Activated naive CD4-positive, alpha-beta T cell treated with anti-CD3 and anti-CD28 coated beads, Interleukin-2, amount 50 U/mL, for 72 hours (primary cell): ENCODE data around the gene TAS1R1. TPM values are rescaled to one million over a fixed set of nuclear protein-coding genes. Genes with fewer than 3 reads are reported as not detected.
A peak's percentile ranks its signal among the peaks of the same experiment; 100 is the strongest.

Experiments
- ATAC-seq, 2 donors: fragments of 150-1000 bp; cut with Tn5 transposase; 2 replicates each; pipeline ENCODE4 v1.10.0; 2021; ENCODE audit warnings: mild to moderate bottlenecking in 2 of 2, moderate library complexity in 2 of 2
- DNase-seq, 2 donors: peaks; one replicate each; pipeline ENCODE4 v3.0.0; 2021 to 2022; ENCODE audit warnings: low spot score in 2 of 2
- H3K27ac Mint-ChIP-seq, 2 donors: one replicate each; pipeline ENCODE4 v1.8.0; 2022; ENCODE audit warnings: mild to moderate bottlenecking in 2 of 2, mixed read lengths in 2 of 2
- H3K36me3 Mint-ChIP-seq, 2 donors: one replicate each; pipeline ENCODE4 v1.8.0; 2022; ENCODE audit warnings: mixed read lengths in 2 of 2
- H3K9me3 Mint-ChIP-seq, 2 donors: one replicate each; pipeline ENCODE4 v1.8.0; 2022; ENCODE audit warnings: mixed read lengths in 2 of 2
- total RNA-seq, 2 donors: library from RNA; stranded (reverse); gene quantifications; one replicate each; pipeline ENCODE4 v1.2.3, GENCODE V29; 2022

Gene TAS1R1
- total RNA-seq, 2 donors from 2014 or later, result not detected

- Mint-ChIP-seq H3K36me3 (peaks cover 17 to 18% of the 10 kb centered on the region in 2 donors), H3K27ac (peak overlapping the region in 1 of 2 donors; percentile 76), H3K9me3 (no peaks in the 10 kb centered on the region)
- ATAC-seq (no peak), DNase-seq (no peak)
Observed at GRCh38 chr1:6627841-6628545, 72.9 kb downstream of the TAS1R1 start.

- DNase-seq, result no peak
- no peaks in the 10 kb centered on the region for H3K9me3 Mint-ChIP-seq
- H3K36me3 Mint-ChIP-seq, result peaks cover 17 to 22% of the 10 kb centered on the region in 2 donors
- H3K27ac Mint-ChIP-seq, result peak overlapping the region; percentile 14 to 19
- no peak for ATAC-seq
Observed at GRCh38 chr1:6628971-6629479, 73.9 kb downstream of the TAS1R1 start.

Other genes with a start within 250 kb of the TAS1R1 start
- gene ACOT7, start 161.5 kb upstream of the TAS1R1 start, total RNA-seq, result 10 to 100 TPM; 46.0 to 75.8 TPM
- 1 to 10 TPM in 1 of 2 donors, under 1 TPM in 1; 0.35 to 1.1 TPM for gene HES2, start 135.4 kb upstream of the TAS1R1 start, total RNA-seq
- 1 to 10 TPM in 1 of 2 donors, under 1 TPM in 1; 0.89 to 1.9 TPM for gene ESPN, start 130.5 kb upstream of the TAS1R1 start, total RNA-seq
- gene TNFRSF25, start 89.1 kb upstream of the TAS1R1 start, total RNA-seq, result 10 to 100 TPM; 68.0 to 88.5 TPM
- 1 to 10 TPM; 2.8 to 3.9 TPM for gene PLEKHG5, start 63.6 kb upstream of the TAS1R1 start, total RNA-seq
- 10 to 100 TPM; 37.5 to 42.1 TPM for gene NOL9, start 794 bp upstream of the TAS1R1 start, total RNA-seq
- gene ZBTB48, start 24.7 kb downstream of the TAS1R1 start, total RNA-seq, result 10 to 100 TPM; 22.8 to 25.8 TPM
- 10 to 100 TPM; 22.9 to 38.9 TPM for gene KLHL21, start 47.6 kb downstream of the TAS1R1 start, total RNA-seq
- 10 to 100 TPM; 15.5 to 33.4 TPM for gene PHF13, start 58.4 kb downstream of the TAS1R1 start, total RNA-seq
- 10 to 100 TPM; 20.2 to 52.6 TPM for gene THAP3, start 69.6 kb downstream of the TAS1R1 start, total RNA-seq
- 10 to 100 TPM; 23.4 to 61.3 TPM for gene DNAJC11, start 146.5 kb downstream of the TAS1R1 start, total RNA-seq
- gene CAMTA1, start 230.1 kb downstream of the TAS1R1 start, total RNA-seq, result 10 to 100 TPM; 50.4 to 76.4 TPM